ENCODE measurements around the gene FMN1. TPM values are rescaled to one million over a fixed set of nuclear protein-coding genes. Genes with fewer than 3 reads are reported as not detected.

Gene FMN1
- polyA plus RNA-seq, 3 donors, result 0.28 to 3.7 (median 0.34) TPM

GRCh38 chr15:33148129-33148751, 46.3 kb downstream of the FMN1 start:
- peaks cover 55% of the 10 kb centered on the region for H3K4me1 Mint-ChIP-seq
- Histone ChIP-seq H3K4me3 (replicated peaks in 1 of 3; ENCODE audit: low read depth in 2 of 3, low read length in 3 of 3) (no peak overlapping the region), H2AFZ (ENCODE audit: insufficient read depth, low read depth, low read length, poor library complexity, severe bottlenecking) (peak overlapping the region; percentile 47), H3K36me3 (replicated peaks in 1 of 2; ENCODE audit: control insufficient read depth in 1 of 2, insufficient read depth in 2 of 2, low read length in 2 of 2) (no peaks in the 10 kb centered on the region), H3K27ac (ENCODE audit: low read depth in 1 of 2, low read length in 2 of 2) (no peak overlapping the region), H4K20me1 (ENCODE audit: insufficient read depth, low read length) (peaks cover 9% of the 10 kb centered on the region), H3K4me1 (ENCODE audit: control insufficient read depth in 1 of 2, insufficient read depth in 2 of 2, low read length in 2 of 2) (peaks cover 41 to 50% of the 10 kb centered on the region in 2 donors), H3K9ac (ENCODE audit: insufficient read depth, low read length, poor library complexity, severe bottlenecking) (no peak overlapping the region), H3K79me2 (ENCODE audit: insufficient read depth, low read length) (peaks cover 38% of the 10 kb centered on the region), H3K9me3 (replicated peaks in 1 of 2; ENCODE audit: control insufficient read depth in 1 of 2, insufficient read depth in 1 of 2, low read length in 2 of 2) (no peaks in the 10 kb centered on the region), H3K4me2 (replicated peaks; ENCODE audit: extremely low read depth, low read length, poor library complexity, severe bottlenecking) (peak overlapping the region; percentile 34), H3K27me3 (ENCODE audit: control insufficient read depth in 2 of 2, insufficient read depth in 2 of 2, low read length in 2 of 2) (no peaks in the 10 kb centered on the region)
- H3K36me3 Mint-ChIP-seq, result peaks cover 3 to 13% of the 10 kb centered on the region in 2 donors
- WGBS (ENCODE audit: insufficient coverage), result 3% methylated on average over 4 of the region's 8 CpGs
- TF ChIP-seq, protein P1, sequence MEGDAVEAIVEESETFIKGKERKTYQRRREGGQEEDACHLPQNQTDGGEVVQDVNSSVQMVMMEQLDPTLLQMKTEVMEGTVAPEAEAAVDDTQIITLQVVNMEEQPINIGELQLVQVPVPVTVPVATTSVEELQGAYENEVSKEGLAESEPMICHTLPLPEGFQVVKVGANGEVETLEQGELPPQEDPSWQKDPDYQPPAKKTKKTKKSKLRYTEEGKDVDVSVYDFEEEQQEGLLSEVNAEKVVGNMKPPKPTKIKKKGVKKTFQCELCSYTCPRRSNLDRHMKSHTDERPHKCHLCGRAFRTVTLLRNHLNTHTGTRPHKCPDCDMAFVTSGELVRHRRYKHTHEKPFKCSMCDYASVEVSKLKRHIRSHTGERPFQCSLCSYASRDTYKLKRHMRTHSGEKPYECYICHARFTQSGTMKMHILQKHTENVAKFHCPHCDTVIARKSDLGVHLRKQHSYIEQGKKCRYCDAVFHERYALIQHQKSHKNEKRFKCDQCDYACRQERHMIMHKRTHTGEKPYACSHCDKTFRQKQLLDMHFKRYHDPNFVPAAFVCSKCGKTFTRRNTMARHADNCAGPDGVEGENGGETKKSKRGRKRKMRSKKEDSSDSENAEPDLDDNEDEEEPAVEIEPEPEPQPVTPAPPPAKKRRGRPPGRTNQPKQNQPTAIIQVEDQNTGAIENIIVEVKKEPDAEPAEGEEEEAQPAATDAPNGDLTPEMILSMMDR (IDR thresholded peaks at IDR 0.05), result no peak
- H3K9me3 Mint-ChIP-seq, result no peaks in the 10 kb centered on the region
- H3K4me3 Mint-ChIP-seq, result peak overlapping the region in 1 of 2 donors; percentile 44
- peak overlapping the region in 6 of 7 donors; percentile 9 to 77 (median 46) for H3K27ac Mint-ChIP-seq
- intact Hi-C loops (cut with micrococcal nuclease), result no loop called here
- DNase-seq, result peak in 1 of 3 donors; percentile 20
- H3K27me3 Mint-ChIP-seq (ENCODE audit: low read depth in 3 of 3), result peaks cover 0 to 12% (median 6%) of the 10 kb centered on the region in 3 donors

- no peaks in the 10 kb centered on the region for H3K9me3 Mint-ChIP-seq
- peaks cover 13% of the 10 kb centered on the region for H4K20me1 ChIP-seq (ENCODE audit: insufficient read depth, low read length)
These were observed 48.5 kb downstream of the FMN1 start for GRCh38 chr15:33146051-33146450.

More at GRCh38 chr15:33146051-33146450, 48.5 kb downstream of the FMN1 start:
- no peak for DNase-seq
- Mint-ChIP-seq H3K27ac (peak overlapping the region in 1 of 7 donors; percentile 34), H3K36me3 (peaks cover 3 to 13% of the 10 kb centered on the region in 2 donors), H3K4me3 (peak overlapping the region in 1 of 2 donors; percentile 7), H3K4me1 (peaks cover 33% of the 10 kb centered on the region), H3K27me3 (ENCODE audit: low read depth in 3 of 3) (peaks cover 2 to 12% (median 8%) of the 10 kb centered on the region in 3 donors)
- Histone ChIP-seq H3K79me2 (ENCODE audit: insufficient read depth, low read length) (peaks cover 31% of the 10 kb centered on the region), H3K9me3 (replicated peaks in 1 of 2; ENCODE audit: control insufficient read depth in 1 of 2, insufficient read depth in 1 of 2, low read length in 2 of 2) (no peaks in the 10 kb centered on the region), H3K27me3 (ENCODE audit: control insufficient read depth in 2 of 2, insufficient read depth in 2 of 2, low read length in 2 of 2) (no peaks in the 10 kb centered on the region), H3K9ac (ENCODE audit: insufficient read depth, low read length, poor library complexity, severe bottlenecking) (no peak overlapping the region), H3K27ac (ENCODE audit: low read depth in 1 of 2, low read length in 2 of 2) (no peak overlapping the region), H3K4me2 (replicated peaks; ENCODE audit: extremely low read depth, low read length, poor library complexity, severe bottlenecking) (no peak overlapping the region), H3K4me3 (replicated peaks in 1 of 3; ENCODE audit: low read depth in 2 of 3, low read length in 3 of 3) (no peak overlapping the region), H3K36me3 (replicated peaks in 1 of 2; ENCODE audit: control insufficient read depth in 1 of 2, insufficient read depth in 2 of 2, low read length in 2 of 2) (no peaks in the 10 kb centered on the region), H2AFZ (ENCODE audit: insufficient read depth, low read depth, low read length, poor library complexity, severe bottlenecking) (no peak overlapping the region), H3K4me1 (ENCODE audit: control insufficient read depth in 1 of 2, insufficient read depth in 2 of 2, low read length in 2 of 2) (peaks cover 24 to 28% of the 10 kb centered on the region in 2 donors)
- intact Hi-C loops (cut with micrococcal nuclease), result no loop called here
- 80% methylated on average over 4 of the region's 7 CpGs for WGBS (ENCODE audit: insufficient coverage)
- TF ChIP-seq, protein P1 (IDR thresholded peaks at IDR 0.05), result no peak
